Lower leg skin (tissue), 4 donors: ENCODE results near the gene GPR39. TPM values are rescaled to one million over a fixed set of nuclear protein-coding genes. Genes with fewer than 3 reads are reported as not detected.

ENCODE experiments used
- DNase-seq, 2 donors: peaks; one replicate each; pipeline ENCODE4 v3.0.0-alpha.2; 2019; ENCODE audit warnings: low spot score in 2 of 2
- H3K4me3 ChIP-seq: fragments of 200-600 bp; sonication (generic); 2 replicates; pipeline ENCODE4 v1.5.1; 2017; ENCODE audit warnings: mild to moderate bottlenecking, low read depth; ENCODE audit not compliant: poor library complexity, severe bottlenecking
- CTCF ChIP-seq, 3 donors: fragments of 450-650 bp; IDR thresholded peaks; one replicate each; pipeline ENCODE4 v1.5.1; 2016; ENCODE audit warnings: antibody characterized with exemption in 3 of 3, mild to moderate bottlenecking in 3 of 3, moderate library complexity in 2 of 3
- POLR2A ChIP-seq, 2 donors: fragments of 450-650 bp; IDR thresholded peaks; one replicate each; pipeline ENCODE4 v1.6.1; 2016 to 2017; ENCODE audit warnings: antibody characterized with exemption in 2 of 2, mild to moderate bottlenecking in 1 of 2, moderate library complexity in 1 of 2
- WGBS, 2 donors: methylation state at CpG; one replicate each; pipeline ENCODE4 v1.1.5; 2018; 5-methylcytosine and 5-hydroxymethylcytosine counted together
- intact Hi-C: fragments of 100-400 bp; cut with DNase I; formaldehyde crosslinking; loops from one replicate; pipeline ENCODE4 v1.15.0; 2023; ENCODE audit warnings: low total_unique reads
- total RNA-seq, 4 donors: library from RNA; depleted of rRNA; stranded (reverse); fragments of >200 nt; gene quantifications; one replicate each; pipeline ENCODE4 v1.1.0, GENCODE V29; 2016

Gene GPR39
- total RNA-seq, 4 donors from 2014 or later = 0.30 to 2.8 (median 2.0) TPM

- no peak for DNase-seq
- TF ChIP-seq CTCF (IDR thresholded peaks at IDR 0.05) (no peak), POLR2A (IDR thresholded peaks at IDR 0.05) (no peak)
- no peak overlapping the region for H3K4me3 ChIP-seq
- intact Hi-C loops = no loop called here
- 82 to 88% methylated on average over 6 of the region's 6 CpGs for WGBS, 2 donors
Observed at GRCh38 chr2:132414081-132414480, 2.5 kb upstream of the GPR39 start.

- no peak overlapping the region for H3K4me3 ChIP-seq
- no peak for DNase-seq
- WGBS, 2 donors = 38 to 45% methylated on average over 9 of the region's 9 CpGs
- intact Hi-C loops = no loop called here
- no peak for TF ChIP-seq POLR2A (IDR thresholded peaks at IDR 0.05)
- no peak for TF ChIP-seq CTCF (IDR thresholded peaks at IDR 0.05)
Observed at GRCh38 chr2:132415256-132415914, 1.2 kb upstream of the GPR39 start.

DNA sequence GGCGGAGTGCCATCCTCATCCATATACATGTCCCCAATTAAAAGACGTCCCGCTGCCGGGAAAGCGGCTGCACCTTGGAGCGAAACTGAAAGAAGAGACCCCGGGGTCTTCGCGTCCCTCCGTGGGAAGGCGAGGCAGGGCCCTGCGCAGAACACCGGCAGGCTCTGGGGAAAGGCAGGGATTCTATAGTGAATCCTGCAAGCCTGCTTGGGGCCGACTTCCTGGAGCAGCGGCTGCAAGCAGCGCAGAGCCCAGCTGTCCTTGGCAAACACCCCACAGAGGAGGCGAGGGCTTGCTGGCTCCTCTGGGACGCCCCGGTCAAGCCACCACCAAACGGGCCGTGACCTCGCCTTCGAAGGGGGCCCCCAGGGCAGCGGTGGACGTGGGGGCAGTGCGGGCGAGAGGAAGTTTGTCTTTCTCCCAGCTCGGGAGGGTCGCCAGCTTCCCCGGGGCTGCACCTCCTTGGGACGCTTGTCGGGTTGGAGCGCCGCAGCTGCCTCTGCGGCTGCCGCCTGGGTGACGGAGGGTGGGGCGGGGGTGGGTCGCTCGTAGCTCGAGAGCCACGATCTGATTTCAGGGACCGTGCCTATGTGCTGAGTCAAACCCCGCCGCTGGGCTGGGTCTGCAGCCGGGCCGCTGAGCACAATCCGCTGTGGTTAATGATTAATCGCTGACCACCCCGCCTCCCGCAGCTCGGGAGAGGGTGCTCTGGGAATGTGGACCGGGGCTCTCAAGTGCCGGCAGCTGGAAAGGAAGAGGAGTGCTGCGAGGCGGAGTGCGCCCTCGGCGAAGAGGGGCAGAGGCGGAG lies 486 bp upstream of the GPR39 start:
- WGBS, 2 donors = 2 to 3% methylated on average over 32 to 33 of the region's 60 CpGs
- DNase-seq = peak; percentile 28 to 93
- intact Hi-C loops = no loop called here
- TF ChIP-seq POLR2A (IDR thresholded peaks at IDR 0.05) = no peak
- no peak for TF ChIP-seq CTCF (IDR thresholded peaks at IDR 0.05)
- H3K4me3 ChIP-seq = peak overlapping the region; percentile 28

DNA sequence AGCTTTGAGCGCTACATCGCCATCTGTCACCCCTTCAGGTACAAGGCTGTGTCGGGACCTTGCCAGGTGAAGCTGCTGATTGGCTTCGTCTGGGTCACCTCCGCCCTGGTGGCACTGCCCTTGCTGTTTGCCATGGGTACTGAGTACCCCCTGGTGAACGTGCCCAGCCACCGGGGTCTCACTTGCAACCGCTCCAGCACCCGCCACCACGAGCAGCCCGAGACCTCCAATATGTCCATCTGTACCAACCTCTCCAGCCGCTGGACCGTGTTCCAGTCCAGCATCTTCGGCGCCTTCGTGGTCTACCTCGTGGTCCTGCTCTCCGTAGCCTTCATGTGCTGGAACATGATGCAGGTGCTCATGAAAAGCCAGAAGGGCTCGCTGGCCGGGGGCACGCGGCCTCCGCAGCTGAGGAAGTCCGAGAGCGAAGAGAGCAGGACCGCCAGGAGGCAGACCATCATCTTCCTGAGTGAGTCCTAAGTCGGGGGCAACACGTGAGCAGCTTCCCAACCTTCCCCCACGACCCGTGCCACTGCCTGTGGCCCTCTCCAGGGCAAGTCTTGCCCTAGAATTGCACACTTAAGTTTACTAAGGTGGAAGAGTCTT lies 928 bp downstream of the GPR39 start:
- no peak overlapping the region for H3K4me3 ChIP-seq
- no peak for DNase-seq
- TF ChIP-seq CTCF (IDR thresholded peaks at IDR 0.05) = no peak
- no peak for TF ChIP-seq POLR2A (IDR thresholded peaks at IDR 0.05)
- intact Hi-C loops = no loop called here
- 94 to 95% methylated on average over 24 to 30 of the region's 30 CpGs for WGBS, 2 donors

- WGBS, 2 donors = 83 to 86% methylated on average over 3 of the region's 3 CpGs
- TF ChIP-seq CTCF (IDR thresholded peaks at IDR 0.05) = no peak
- no peak for TF ChIP-seq POLR2A (IDR thresholded peaks at IDR 0.05)
- DNase-seq = no peak
- no peak overlapping the region for H3K4me3 ChIP-seq
- intact Hi-C loops = no loop called here
Observed at GRCh38 chr2:132419235-132419634, 2.6 kb downstream of the GPR39 start.
